H9 (cell line): ENCODE measurements around the gene OIT3. TPM values are rescaled to one million over a fixed set of nuclear protein-coding genes. Genes with fewer than 3 reads are reported as not detected.

ENCODE experiments used
- DNase-seq: peaks from one replicate; pipeline ENCODE4 v3.0.0-alpha.2; 2017
- H2AFZ ChIP-seq: one replicate; pipeline ENCODE4 v1.6.1; 2013; ENCODE audit warnings: mild to moderate bottlenecking, low read length, control low read depth, moderate library complexity
- H2AK5ac ChIP-seq: 2 replicates; pipeline ENCODE4 v1.6.1; 2013; ENCODE audit warnings: low read length, control low read depth, mixed read lengths; ENCODE audit not compliant: insufficient read length
- H2BK120ac ChIP-seq: one replicate; pipeline ENCODE4 v1.6.1; 2013; ENCODE audit warnings: low read depth, mild to moderate bottlenecking, low read length, control low read depth, inconsistent platforms; ENCODE audit not compliant: poor library complexity, severe bottlenecking
- H2BK12ac ChIP-seq: 2 replicates; pipeline ENCODE4 v1.6.1; 2013; ENCODE audit warnings: low read length, control low read depth, mixed read lengths, low read depth; ENCODE audit not compliant: insufficient read length
- H2BK15ac ChIP-seq: 2 replicates; pipeline ENCODE4 v1.6.1; 2013; ENCODE audit warnings: low read depth, low read length, control low read depth
- H2BK20ac ChIP-seq: one replicate; pipeline ENCODE4 v1.6.1; 2013; ENCODE audit warnings: low read depth, mild to moderate bottlenecking, low read length, control low read depth, inconsistent platforms; ENCODE audit not compliant: poor library complexity, severe bottlenecking
- H2BK5ac ChIP-seq: 2 replicates; pipeline ENCODE4 v1.6.1; 2013; ENCODE audit warnings: low read length, control low read depth, mixed read lengths; ENCODE audit not compliant: insufficient read length
- H3K14ac ChIP-seq: 2 replicates; pipeline ENCODE4 v1.6.1; 2013; ENCODE audit warnings: low read length, control low read depth; ENCODE audit not compliant: insufficient read depth
- H3K18ac ChIP-seq: 2 replicates; pipeline ENCODE4 v1.6.1; 2013; ENCODE audit warnings: low read depth, mild to moderate bottlenecking, mixed read lengths, low read length, control low read depth; ENCODE audit not compliant: insufficient read length
- H3K23ac ChIP-seq: 2 replicates; pipeline ENCODE4 v1.6.1; 2013; ENCODE audit warnings: low read length, control low read depth, mixed read lengths, low read depth; ENCODE audit not compliant: insufficient read length
- H3K23me2 ChIP-seq: 2 replicates; pipeline ENCODE4 v1.6.1; 2013; ENCODE audit warnings: low read depth, mild to moderate bottlenecking, mixed read lengths, low read length, control low read depth; ENCODE audit not compliant: insufficient read length, poor library complexity, severe bottlenecking
- H3K27ac ChIP-seq: 2 replicates; pipeline ENCODE4 v1.5.1; 2013; ENCODE audit warnings: low read length, control low read depth, mixed read lengths, low read depth; ENCODE audit not compliant: insufficient read length
- H3K27me3 ChIP-seq: 2 replicates; pipeline ENCODE4 v1.6.1; 2013; ENCODE audit warnings: low read length, control low read depth, inconsistent platforms; ENCODE audit not compliant: insufficient read depth
- H3K4ac ChIP-seq: 2 replicates; pipeline ENCODE4 v1.6.1; 2013; ENCODE audit warnings: low read depth, mild to moderate bottlenecking, control low read depth, inconsistent platforms, low read length, moderate library complexity
- H3K4me1 ChIP-seq: 2 replicates; pipeline ENCODE4 v1.6.1; 2013; ENCODE audit warnings: low read length, control low read depth, inconsistent platforms; ENCODE audit not compliant: insufficient read depth
- H3K4me2 ChIP-seq: 2 replicates; pipeline ENCODE4 v1.6.1; 2013; ENCODE audit warnings: low read length, control low read depth, mixed read lengths; ENCODE audit not compliant: insufficient read length, insufficient read depth
- H3K56ac ChIP-seq: 2 replicates; pipeline ENCODE4 v1.6.1; 2013; ENCODE audit warnings: low read depth, mild to moderate bottlenecking, mixed read lengths, low read length, control low read depth; ENCODE audit not compliant: insufficient read length
- H3K79me1 ChIP-seq: 2 replicates; pipeline ENCODE4 v1.6.1; 2013; ENCODE audit warnings: low read depth, mild to moderate bottlenecking, moderate library complexity, low read length, control low read depth, inconsistent platforms; ENCODE audit not compliant: insufficient read depth, poor library complexity, severe bottlenecking
- H3K79me2 ChIP-seq: 2 replicates; pipeline ENCODE4 v1.6.1; 2013; ENCODE audit warnings: low read length, control low read depth, inconsistent platforms; ENCODE audit not compliant: insufficient read depth
- H3K9ac ChIP-seq: 2 replicates; pipeline ENCODE4 v1.6.1; 2013; ENCODE audit warnings: low read length, control low read depth, mixed read lengths; ENCODE audit not compliant: insufficient read length; ENCODE audit errors: extremely low read depth
- H3K9me3 ChIP-seq: one replicate; pipeline ENCODE4 v1.6.1; 2013; ENCODE audit warnings: low read depth, low read length, inconsistent platforms; ENCODE audit not compliant: control insufficient read depth
- H3T11ph ChIP-seq: one replicate; pipeline ENCODE4 v1.6.1; 2013; ENCODE audit warnings: mild to moderate bottlenecking, low read length, control low read depth, inconsistent platforms
- H4K20me1 ChIP-seq: one replicate; pipeline ENCODE4 v1.6.1; 2013; ENCODE audit not compliant: control insufficient read depth, insufficient read length, insufficient read depth
- H4K5ac ChIP-seq: 2 replicates; pipeline ENCODE4 v1.6.1; 2013; ENCODE audit warnings: low read depth, mild to moderate bottlenecking, mixed read lengths, low read length, control low read depth; ENCODE audit not compliant: insufficient read length
- H4K8ac ChIP-seq: replicated peaks from 2 replicates; pipeline ENCODE4 v1.6.1; 2013; ENCODE audit warnings: low read length, control low read depth, mixed read lengths, low read depth; ENCODE audit not compliant: insufficient read length
- H4K91ac ChIP-seq: 2 replicates; pipeline ENCODE4 v1.6.1; 2013; ENCODE audit warnings: low read depth, mild to moderate bottlenecking, moderate library complexity, mixed read lengths, low read length, control low read depth; ENCODE audit not compliant: insufficient read length
- H3K27ac Mint-ChIP-seq, 3 experiments: 2 replicates in 2 of 3; 3 replicates in 1 of 3; pipeline ENCODE4 v1.8.0; 2020 to 2021; ENCODE audit warnings: mixed read lengths in 3 of 3, mild to moderate bottlenecking in 1 of 3, moderate library complexity in 1 of 3
- H3K27me3 Mint-ChIP-seq: 2 replicates; pipeline ENCODE4 v1.8.0; 2021; ENCODE audit warnings: low read depth, mild to moderate bottlenecking, moderate library complexity, mixed read lengths
- H3K36me3 Mint-ChIP-seq, 3 experiments: 2 replicates in 2 of 3; 3 replicates in 1 of 3; pipeline ENCODE4 v1.8.0; 2020 to 2021; ENCODE audit warnings: low read depth in 3 of 3, mixed read lengths in 3 of 3; ENCODE audit not compliant: insufficient read depth in 1 of 3
- H3K4me1 Mint-ChIP-seq, 2 experiments: 2 replicates each; pipeline ENCODE4 v1.8.0; 2020; ENCODE audit warnings: mixed read lengths in 2 of 2
- H3K4me3 Mint-ChIP-seq, 2 experiments: 2 replicates in 1 of 2; 3 replicates in 1 of 2; pipeline ENCODE4 v1.8.0; 2020 to 2021; ENCODE audit warnings: mild to moderate bottlenecking in 2 of 2, mixed read lengths in 2 of 2, moderate library complexity in 1 of 2
- H3K9me3 Mint-ChIP-seq, 2 experiments: 2 replicates in 1 of 2; 3 replicates in 1 of 2; pipeline ENCODE4 v1.8.0; 2020; ENCODE audit warnings: mild to moderate bottlenecking in 2 of 2, mixed read lengths in 2 of 2, moderate library complexity in 1 of 2
- CTCF ChIP-seq: fragments of 200-600 bp; sonication (generic); conservative IDR thresholded peaks from 3 replicates; pipeline ENCODE4 v1.8.0; 2021; ENCODE audit warnings: antibody characterized with exemption, mild to moderate bottlenecking
- WGBS: extraction: QIAGEN DNeasy Blood & Tissue Kit; methylation state at CpG from one replicate; pipeline ENCODE4 v1.1.7; 2013; ENCODE audit warnings: missing lambda C conversion rate, low lambda C conversion rate, mixed read lengths; ENCODE audit not compliant: insufficient read length; ENCODE audit errors: extremely low coverage; 5-methylcytosine and 5-hydroxymethylcytosine counted together
- total RNA-seq: library from RNA; stranded (reverse); gene quantifications from 2 replicates; pipeline ENCODE4 v1.2.1, GENCODE V29; 2021

The OIT3 gene
- total RNA-seq, 1 experiment from 2014 or later: not detected

GRCh38 chr10:72850861-72851260 is 42.7 kb upstream of the OIT3 start:
- H4K8ac ChIP-seq: no peak overlapping the region
- H3K79me1 ChIP-seq: no peaks in the 10 kb centered on the region
- no peak overlapping the region for H3K56ac ChIP-seq
- no peaks in the 10 kb centered on the region for H4K20me1 ChIP-seq
- H3K27ac ChIP-seq: no peak overlapping the region
- WGBS: no CpG with 5 or more reads among the region's 2 CpGs
- H2AK5ac ChIP-seq: no peak overlapping the region
- H3K9ac ChIP-seq: no peak overlapping the region
- H2BK120ac ChIP-seq: no peak overlapping the region
- H2BK5ac ChIP-seq: no peak overlapping the region
- no peak overlapping the region for H2BK12ac ChIP-seq
- H3K79me2 ChIP-seq: no peaks in the 10 kb centered on the region; the same call in 1 of the 2 replicates
- no peak overlapping the region for H3K27ac Mint-ChIP-seq
- H3K4me1 ChIP-seq: no peaks in the 10 kb centered on the region
- no peak overlapping the region for H3K14ac ChIP-seq
- H3K27me3 ChIP-seq: no peaks in the 10 kb centered on the region
- no peak for DNase-seq
- H2BK15ac ChIP-seq: no peak overlapping the region
- no peak overlapping the region for H4K91ac ChIP-seq
- no peak overlapping the region for H3K23ac ChIP-seq
- H3K27me3 Mint-ChIP-seq: no peaks in the 10 kb centered on the region
- H3K18ac ChIP-seq: no peak overlapping the region
- no peak overlapping the region for H3K4me3 Mint-ChIP-seq
- no peak overlapping the region for H2BK20ac ChIP-seq
- no peak overlapping the region for H3T11ph ChIP-seq
- no peak overlapping the region for H3K4me2 ChIP-seq
- no peaks in the 10 kb centered on the region for H3K9me3 ChIP-seq
- peaks cover 13 to 17% of the 10 kb centered on the region in 2 experiments for H3K9me3 Mint-ChIP-seq
- H3K4me1 Mint-ChIP-seq: 0 out of 4 replicates have a peak, but pooled peaks cover 0 to 2% of the 10 kb centered on the region in 2 experiments
- H3K36me3 Mint-ChIP-seq: peaks cover 16 to 26% (median 19%) of the 10 kb centered on the region in 3 experiments
- H4K5ac ChIP-seq: no peak overlapping the region
- H3K4ac ChIP-seq: no peak overlapping the region
- no peak for TF ChIP-seq CTCF
- no peak overlapping the region for H2AFZ ChIP-seq
- H3K23me2 ChIP-seq: no peaks in the 10 kb centered on the region
